Non-pigmented ciliary epithelial cell (primary cell): ENCODE data around the gene ABCC4.
"Not testable (repeated sequence)": the region's sequence is repeated elsewhere in the genome, so short reads cannot be mapped to it uniquely, and the experiment has no call there.

Experiments used
- DNase-seq: peaks from one replicate; pipeline ENCODE4 v3.0.0-alpha.2; 2010; ENCODE audit warnings: low read depth

ABCC4 gene

GRCh38 chr13:95298169-95298965 is 2.9 kb downstream of the ABCC4 start:
- DNase-seq, result no peak

- DNase-seq, result no peak
These were observed 4.8 kb downstream of the ABCC4 start for GRCh38 chr13:95296326-95296925.

- no peak for DNase-seq
These were observed 6.2 kb downstream of the ABCC4 start for GRCh38 chr13:95295026-95295425.

GRCh38 chr13:95292622-95293021 is 8.6 kb downstream of the ABCC4 start:
- DNase-seq, result no peak

- not testable (repeated sequence) for DNase-seq
These were observed 11.3 kb downstream of the ABCC4 start for GRCh38 chr13:95289901-95290300.

- DNase-seq, result no peak
These were observed 12.2 kb downstream of the ABCC4 start for GRCh38 chr13:95289020-95289444.

GRCh38 chr13:95284436-95284835 is 16.8 kb downstream of the ABCC4 start:
- no peak for DNase-seq

GRCh38 chr13:95279016-95279415 is 22.2 kb downstream of the ABCC4 start:
- no peak for DNase-seq

- DNase-seq, result no peak
These were observed 25.2 kb downstream of the ABCC4 start for GRCh38 chr13:95276037-95276505.

- no peak for DNase-seq
These were observed 25.8 kb downstream of the ABCC4 start for GRCh38 chr13:95275322-95276036.

GRCh38 chr13:95273592-95274132 is 27.6 kb downstream of the ABCC4 start:
- not testable (repeated sequence) for DNase-seq

GRCh38 chr13:95272076-95272475 is 29.2 kb downstream of the ABCC4 start:
- DNase-seq, result not testable (repeated sequence)

GRCh38 chr13:95269756-95270155 is 31.5 kb downstream of the ABCC4 start:
- no peak for DNase-seq

GRCh38 chr13:95268343-95269065 is 32.7 kb downstream of the ABCC4 start:
- not testable (repeated sequence) for DNase-seq

- peak; percentile 60 for DNase-seq
These were observed 33.4 kb downstream of the ABCC4 start for GRCh38 chr13:95267662-95268342.

GRCh38 chr13:95264225-95264624 is 37.0 kb downstream of the ABCC4 start:
- no peak for DNase-seq

GRCh38 chr13:95262837-95263384 is 38.3 kb downstream of the ABCC4 start:
- no peak for DNase-seq

- no peak for DNase-seq
These were observed 39.3 kb downstream of the ABCC4 start for GRCh38 chr13:95261956-95262355.

GRCh38 chr13:95260031-95260525 is 41.2 kb downstream of the ABCC4 start:
- no peak for DNase-seq

GRCh38 chr13:95258619-95259194 is 42.5 kb downstream of the ABCC4 start:
- DNase-seq, result no peak
